Fibroblast of pulmonary artery (primary cell): ENCODE data around the gene ZNF232.
"Not testable (repeated sequence)": the region's sequence is repeated elsewhere in the genome, so short reads cannot be mapped to it uniquely, and the experiment has no call there.

Experiments used
- DNase-seq: peaks from one replicate; pipeline ENCODE4 v3.0.0-alpha.2; 2010; ENCODE audit warnings: low read depth
- H3K4me3 ChIP-seq: replicated peaks from 2 replicates; pipeline ENCODE4 v1.5.1; 2011; ENCODE audit warnings: low read depth, mild to moderate bottlenecking, control low read depth, low read length, moderate library complexity
- TF ChIP-seq, protein P1 (sequence below): IDR thresholded peaks from 2 replicates; pipeline ENCODE4 v1.5.1; 2011; ENCODE audit warnings: mild to moderate bottlenecking, control low read depth, low read length, inconsistent platforms; ENCODE audit errors: missing control alignments

ZNF232 gene

GRCh38 chr17:5135726-5136579 is 24.3 kb upstream of the ZNF232 start:
- TF ChIP-seq, protein P1, sequence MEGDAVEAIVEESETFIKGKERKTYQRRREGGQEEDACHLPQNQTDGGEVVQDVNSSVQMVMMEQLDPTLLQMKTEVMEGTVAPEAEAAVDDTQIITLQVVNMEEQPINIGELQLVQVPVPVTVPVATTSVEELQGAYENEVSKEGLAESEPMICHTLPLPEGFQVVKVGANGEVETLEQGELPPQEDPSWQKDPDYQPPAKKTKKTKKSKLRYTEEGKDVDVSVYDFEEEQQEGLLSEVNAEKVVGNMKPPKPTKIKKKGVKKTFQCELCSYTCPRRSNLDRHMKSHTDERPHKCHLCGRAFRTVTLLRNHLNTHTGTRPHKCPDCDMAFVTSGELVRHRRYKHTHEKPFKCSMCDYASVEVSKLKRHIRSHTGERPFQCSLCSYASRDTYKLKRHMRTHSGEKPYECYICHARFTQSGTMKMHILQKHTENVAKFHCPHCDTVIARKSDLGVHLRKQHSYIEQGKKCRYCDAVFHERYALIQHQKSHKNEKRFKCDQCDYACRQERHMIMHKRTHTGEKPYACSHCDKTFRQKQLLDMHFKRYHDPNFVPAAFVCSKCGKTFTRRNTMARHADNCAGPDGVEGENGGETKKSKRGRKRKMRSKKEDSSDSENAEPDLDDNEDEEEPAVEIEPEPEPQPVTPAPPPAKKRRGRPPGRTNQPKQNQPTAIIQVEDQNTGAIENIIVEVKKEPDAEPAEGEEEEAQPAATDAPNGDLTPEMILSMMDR, result no peak
- H3K4me3 ChIP-seq, result no peak overlapping the region
- DNase-seq, result no peak

DNA sequence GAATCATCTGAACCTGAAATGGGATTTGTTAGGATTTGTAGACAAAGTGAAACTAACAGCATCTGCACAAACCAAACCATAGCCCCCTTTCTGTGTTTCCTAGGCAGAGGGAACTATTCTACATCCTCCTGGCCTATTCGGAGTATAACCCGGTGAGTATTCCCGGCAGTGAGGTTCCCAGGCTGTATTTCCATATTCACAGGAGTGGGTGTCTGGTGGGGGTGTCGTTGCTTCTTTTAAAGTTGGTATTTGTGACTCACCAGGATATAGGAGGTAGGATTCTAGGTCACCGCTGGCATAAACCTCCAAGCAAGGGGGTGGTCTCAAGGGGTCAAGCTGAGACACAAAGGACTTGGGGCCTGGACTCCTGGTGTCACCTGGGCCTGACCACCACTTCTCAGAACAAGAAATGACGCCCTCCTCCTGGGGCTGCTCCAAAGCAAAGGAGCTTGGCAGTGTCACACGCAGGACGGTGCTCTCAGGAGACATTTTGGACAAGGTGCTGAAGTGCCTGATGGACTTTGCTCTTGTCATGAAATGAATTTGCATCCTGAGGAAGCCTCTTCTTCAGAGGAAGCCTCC is 23.5 kb upstream of the ZNF232 start:
- not testable (repeated sequence) for DNase-seq

GRCh38 chr17:5134571-5134970 is 22.9 kb upstream of the ZNF232 start:
- not testable (repeated sequence) for H3K4me3 ChIP-seq, DNase-seq

More for the DNA sequence above, 23.5 kb upstream of the ZNF232 start:
- not testable (repeated sequence) for H3K4me3 ChIP-seq

GRCh38 chr17:5133961-5134360 is 22.3 kb upstream of the ZNF232 start:
- DNase-seq, H3K4me3 ChIP-seq: not testable (repeated sequence)

DNA sequence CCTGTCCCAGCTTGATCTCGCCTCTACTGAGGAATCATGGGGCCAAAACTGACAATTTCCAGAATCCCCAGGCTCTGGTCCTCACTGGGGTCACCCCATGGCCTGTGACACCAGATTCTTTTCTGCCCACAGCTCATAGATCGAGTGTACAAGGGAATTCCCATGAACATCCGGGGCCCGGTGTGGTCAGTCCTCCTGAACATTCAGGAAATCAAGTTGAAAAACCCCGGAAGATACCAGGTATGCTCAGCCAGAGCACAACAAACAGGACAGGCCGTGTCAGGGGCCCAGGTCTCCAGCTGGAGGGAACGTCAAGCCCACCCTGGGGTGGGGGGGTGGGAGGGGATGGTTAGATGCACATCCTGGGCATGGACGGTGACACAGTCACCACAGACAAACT is 21.6 kb upstream of the ZNF232 start:
- H3K4me3 ChIP-seq, result no peak overlapping the region
- no peak for DNase-seq
- TF ChIP-seq, protein P1, result no peak

- not testable (repeated sequence) for H3K4me3 ChIP-seq, DNase-seq
Observed at GRCh38 chr17:5132503-5133225, 21.0 kb upstream of the ZNF232 start.

GRCh38 chr17:5131799-5132502 is 20.3 kb upstream of the ZNF232 start:
- not testable (repeated sequence) for H3K4me3 ChIP-seq, DNase-seq

GRCh38 chr17:5131146-5131715 is 19.6 kb upstream of the ZNF232 start:
- TF ChIP-seq, protein P1, result no peak
- no peak overlapping the region for H3K4me3 ChIP-seq
- no peak for DNase-seq

DNA sequence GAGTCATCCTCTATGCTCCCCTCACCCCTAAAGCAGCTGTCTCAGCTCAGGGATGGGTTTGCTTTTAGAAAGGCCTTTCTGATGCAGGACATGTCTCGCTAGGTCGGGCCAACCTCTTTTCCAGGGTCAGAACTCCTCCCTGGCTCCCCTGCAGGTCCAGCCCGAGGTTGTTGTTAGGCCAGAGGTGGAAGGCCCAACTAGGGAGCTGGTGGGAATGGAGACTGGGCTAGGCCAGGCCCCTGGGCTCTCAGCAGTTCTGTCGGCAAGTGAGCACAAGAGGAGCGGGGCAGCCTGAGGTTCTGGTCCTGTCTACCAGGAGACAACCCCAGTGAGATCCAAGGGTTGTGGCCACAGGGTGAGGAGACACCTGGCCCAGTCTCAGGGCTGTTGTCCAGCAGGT is 19.0 kb upstream of the ZNF232 start:
- H3K4me3 ChIP-seq, DNase-seq: not testable (repeated sequence)

DNA sequence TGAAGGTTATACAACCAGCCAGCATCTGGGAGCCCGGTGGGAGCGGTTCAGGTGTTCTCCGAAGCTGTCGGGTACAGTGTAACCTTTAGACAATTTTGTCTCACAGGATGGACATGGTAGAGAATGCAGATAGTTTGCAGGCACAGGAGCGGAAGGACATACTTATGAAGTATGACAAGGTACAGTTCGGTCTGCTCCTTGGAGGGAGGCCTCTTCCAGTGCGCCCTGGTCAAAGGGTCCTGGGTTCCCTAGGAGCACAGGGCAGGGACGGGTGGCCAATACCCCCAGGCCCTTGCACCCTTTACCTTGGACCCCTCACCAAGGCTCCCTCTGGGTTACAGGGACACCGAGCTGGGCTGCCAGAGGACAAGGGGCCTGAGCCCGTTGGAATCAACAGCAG is 18.6 kb upstream of the ZNF232 start:
- DNase-seq, H3K4me3 ChIP-seq: not testable (repeated sequence)

DNA sequence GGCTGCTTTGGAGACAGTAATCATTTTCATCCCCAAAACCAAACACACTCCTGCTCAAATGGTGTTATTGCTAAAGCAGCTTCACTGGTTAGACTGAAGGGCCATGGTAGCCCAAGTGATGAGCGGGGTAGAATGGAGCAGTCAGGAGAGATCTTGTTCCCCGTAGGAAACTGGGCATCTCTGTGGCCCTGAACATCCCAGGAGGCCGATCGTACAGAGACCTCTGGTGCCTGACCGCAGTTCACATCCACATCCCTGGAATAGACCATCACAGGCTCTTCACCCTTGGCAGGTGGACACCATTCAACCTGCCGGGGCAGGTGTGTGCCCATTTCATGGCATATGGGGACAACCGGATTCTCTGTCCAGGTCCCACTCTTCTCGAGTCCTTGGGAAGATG is 18.1 kb upstream of the ZNF232 start:
- not testable (repeated sequence) for DNase-seq, H3K4me3 ChIP-seq
